Smooth muscle cell of the brain vasculature (primary cell): ENCODE measurements around the gene MAPT.

Experiments
- DNase-seq: peaks from one replicate; pipeline ENCODE4 v3.0.0-alpha.2; 2012; ENCODE audit warnings: low read depth, low spot score

Gene MAPT

GRCh38 chr17:45894022-45894784 is at the start of gene MAPT:
Gene MAPT, plus strand, starts transcription at chr17:45894554. Its CDS starts 67,784 bp downstream, at chr17:45962338.
- DNase-seq: peak; percentile 51

GRCh38 chr17:45844695-45845375 is 49.5 kb upstream of the MAPT start, which contains the start of gene SPPL2C:
Gene SPPL2C, plus strand, starts transcription at chr17:45844881. Its CDS starts 26 bp downstream, at chr17:45844907.
- DNase-seq: no peak

- DNase-seq: no peak
Observed at GRCh38 chr17:45845376-45846185, 48.8 kb upstream of the MAPT start.

GRCh38 chr17:45846223-45846622 is 48.1 kb upstream of the MAPT start:
- no peak for DNase-seq

GRCh38 chr17:45846646-45847045 is 47.7 kb upstream of the MAPT start:
- no peak for DNase-seq

- DNase-seq: no peak
Observed at GRCh38 chr17:45847101-45847500, 47.3 kb upstream of the MAPT start.

- no peak for DNase-seq
Observed at GRCh38 chr17:45847747-45848146, 46.6 kb upstream of the MAPT start.

- no peak for DNase-seq
Observed at GRCh38 chr17:45848405-45848804, 45.9 kb upstream of the MAPT start.

GRCh38 chr17:45848868-45849535 is 45.4 kb upstream of the MAPT start:
- DNase-seq: no peak

GRCh38 chr17:45849536-45849990 is 44.8 kb upstream of the MAPT start:
- no peak for DNase-seq

- DNase-seq: no peak
Observed at GRCh38 chr17:45850011-45850410, 44.3 kb upstream of the MAPT start.

- no peak for DNase-seq
Observed at GRCh38 chr17:45850468-45850867, 43.9 kb upstream of the MAPT start.

GRCh38 chr17:45851022-45851421 is 43.3 kb upstream of the MAPT start:
- DNase-seq: no peak

GRCh38 chr17:45851464-45851863 is 42.9 kb upstream of the MAPT start:
- no peak for DNase-seq

GRCh38 chr17:45851873-45852272 is 42.5 kb upstream of the MAPT start:
- DNase-seq: no peak

- peak; percentile 29 for DNase-seq
Observed at GRCh38 chr17:45852535-45853297, 41.6 kb upstream of the MAPT start.

- DNase-seq: no peak
Observed at GRCh38 chr17:45854209-45854608, 40.1 kb upstream of the MAPT start.

GRCh38 chr17:45855691-45856336 is 38.5 kb upstream of the MAPT start:
- no peak for DNase-seq

- DNase-seq: peak; percentile 12
Observed at GRCh38 chr17:45857977-45858708, 36.2 kb upstream of the MAPT start.

- no peak for DNase-seq
Observed at GRCh38 chr17:45861165-45861564, 33.2 kb upstream of the MAPT start.
